GM18498 (cell line): ENCODE measurements around the gene INHA.

Experiments used
- ATAC-seq: cut with Tn5 transposase; IDR thresholded peaks from one replicate; pipeline ENCODE4 v1.9.1; 2021; ENCODE audit warnings: mild to moderate bottlenecking, moderate library complexity; ENCODE audit not compliant: unreplicated experiment

INHA gene

GRCh38 chr2:219557320-219557719, 14.8 kb upstream of the INHA start:
- no peak for ATAC-seq

- no peak for ATAC-seq
Measured at GRCh38 chr2:219557791-219558785, 14.0 kb upstream of the INHA start.

GRCh38 chr2:219559156-219559915, 12.8 kb upstream of the INHA start:
- ATAC-seq = no peak

- no peak for ATAC-seq
Measured at GRCh38 chr2:219560037-219560892, 11.8 kb upstream of the INHA start.

- ATAC-seq = no peak
Measured at GRCh38 chr2:219560893-219561178, 11.3 kb upstream of the INHA start.

GRCh38 chr2:219561179-219562048, 10.7 kb upstream of the INHA start:
- no peak for ATAC-seq

GRCh38 chr2:219562049-219563020, 9.8 kb upstream of the INHA start:
- ATAC-seq = no peak

DNA sequence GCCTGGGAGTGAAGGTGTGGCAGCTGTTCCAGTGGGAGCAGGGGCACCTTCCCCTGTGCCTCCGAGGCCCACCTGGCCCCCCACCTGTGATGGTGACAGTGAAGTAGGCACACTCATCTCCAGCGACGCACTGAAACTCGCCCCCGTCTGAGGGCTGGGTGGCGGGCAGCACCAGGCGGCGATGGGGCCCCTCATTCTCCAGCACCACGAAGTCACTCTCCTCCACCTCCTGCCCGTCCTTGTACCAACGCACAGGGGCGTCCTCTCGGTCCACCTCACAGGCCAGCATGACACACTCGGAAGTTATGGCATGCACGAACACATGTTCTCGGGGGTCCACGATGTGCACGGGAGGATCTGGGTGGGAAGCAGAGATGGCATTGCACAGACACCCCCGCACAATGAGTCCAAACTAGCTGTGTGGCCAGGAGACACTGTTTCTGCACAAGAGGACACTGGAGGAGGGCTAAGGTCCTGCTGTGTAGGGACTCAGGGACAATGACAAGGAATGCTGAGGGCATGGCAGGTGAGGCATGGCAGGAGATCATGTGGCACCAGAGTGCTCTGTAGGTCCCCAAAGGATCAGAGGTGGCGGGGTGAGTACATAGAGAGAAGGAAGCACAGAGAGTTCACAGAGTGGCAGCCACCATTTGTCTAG, 8.7 kb upstream of the INHA start:
- ATAC-seq = no peak

- ATAC-seq = no peak
Measured at GRCh38 chr2:219565130-219566080, 6.7 kb upstream of the INHA start.

DNA sequence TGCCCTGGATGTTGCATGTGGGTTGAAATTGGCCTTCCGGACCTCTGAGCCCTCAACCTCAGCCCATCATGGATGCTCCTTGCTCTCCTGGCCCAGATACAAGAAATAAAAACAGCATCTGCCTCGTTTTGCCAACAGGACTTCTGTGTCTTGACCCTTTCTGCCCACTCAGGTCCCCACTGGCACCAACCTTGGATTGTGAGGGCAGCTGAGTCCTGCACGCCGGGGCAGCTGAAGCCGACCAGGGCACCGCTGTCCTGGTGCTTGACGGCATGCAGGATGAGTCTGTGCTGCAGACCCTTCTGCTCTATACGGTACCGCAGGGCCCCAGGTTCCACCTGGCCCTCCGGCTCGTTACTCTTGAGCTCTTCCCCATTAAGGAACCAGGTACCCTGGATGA, 5.5 kb upstream of the INHA start:
- ATAC-seq = no peak

- ATAC-seq = no peak
Measured at GRCh38 chr2:219567131-219567530, 5.0 kb upstream of the INHA start.

GRCh38 chr2:219567791-219568361, 4.2 kb upstream of the INHA start:
- ATAC-seq = no peak

DNA sequence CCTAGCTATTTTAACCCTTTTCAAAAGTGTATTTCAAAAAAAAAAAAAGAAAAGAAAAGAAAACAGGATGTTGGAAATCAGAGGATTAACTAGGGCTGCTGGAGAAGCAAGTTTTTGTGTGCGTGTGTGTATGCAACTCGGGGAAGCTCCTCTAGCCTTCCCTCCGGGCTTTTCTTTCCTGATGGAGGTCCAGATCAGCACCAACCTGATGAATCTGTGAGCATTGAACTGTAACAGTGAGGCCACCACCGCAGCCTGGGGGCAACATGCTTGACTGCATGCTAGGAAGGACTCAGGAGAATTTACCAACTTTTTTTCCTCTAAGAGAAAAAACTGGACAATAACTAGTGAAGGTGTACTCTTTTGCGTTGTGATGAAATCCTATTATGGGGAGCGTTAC, 3.1 kb upstream of the INHA start:
- ATAC-seq = no peak

DNA sequence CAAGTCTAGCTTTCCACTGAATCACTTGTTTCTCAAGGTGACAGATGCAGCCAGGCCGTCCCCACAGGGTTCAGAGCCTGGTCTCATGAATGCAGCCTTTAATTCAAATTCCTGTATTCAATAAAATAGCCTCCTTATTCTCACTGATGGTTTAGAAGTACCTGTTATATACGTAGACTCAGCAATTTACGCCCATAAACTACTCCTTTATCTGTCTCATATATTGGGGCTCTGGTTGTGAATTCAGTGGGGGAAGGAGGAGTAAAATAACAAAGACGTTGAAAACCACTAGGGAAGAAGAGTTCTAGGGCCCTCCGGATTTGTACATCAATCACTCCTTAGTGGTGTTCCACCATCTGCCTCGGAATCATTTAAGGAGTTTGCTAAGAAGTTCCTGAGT, 2.5 kb upstream of the INHA start:
- ATAC-seq = no peak

DNA sequence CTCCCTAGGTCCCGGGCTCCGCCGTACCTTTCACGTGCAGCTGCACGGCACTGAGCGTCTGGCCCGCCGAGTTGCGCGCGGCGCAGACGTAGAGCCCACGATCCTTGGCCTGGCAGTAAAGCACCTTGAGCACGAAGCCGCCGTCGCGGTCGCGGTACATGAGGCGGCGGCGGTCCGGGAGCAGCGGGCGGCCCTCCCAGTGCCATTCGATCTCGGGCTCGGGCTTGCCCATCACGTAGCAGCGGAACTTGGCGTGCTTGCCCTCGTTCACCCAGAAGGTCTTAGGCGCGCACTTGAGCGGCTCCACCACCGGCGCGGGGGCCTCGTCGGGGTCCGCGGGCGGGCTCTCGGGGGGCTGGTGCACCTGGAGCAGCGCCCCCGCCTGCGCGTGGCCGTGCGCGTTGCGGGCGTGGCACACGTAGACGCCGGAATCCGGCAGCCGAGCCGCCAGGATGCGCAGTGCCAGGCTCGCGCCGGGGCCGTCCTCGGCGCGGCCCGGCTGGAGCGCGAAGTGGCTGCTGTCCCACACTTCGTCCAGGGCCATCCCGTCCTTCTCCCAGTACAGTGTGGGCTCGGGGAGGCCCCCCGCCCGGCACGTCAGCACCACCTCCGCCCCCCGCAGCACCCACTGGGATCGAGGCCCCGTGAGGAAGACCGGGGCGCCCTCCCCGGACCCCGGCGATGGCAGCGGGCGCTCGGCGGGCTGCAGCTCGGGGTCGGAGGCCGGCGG, 1.8 kb upstream of the INHA start:
- no peak for ATAC-seq

- no peak for ATAC-seq
Measured at GRCh38 chr2:219570924-219571310, 1.2 kb upstream of the INHA start.
